OCI-LY1 (cell line): Measurements from ENCODE around the gene B4GALT2.

Experiments
- H2AFZ ChIP-seq: fragments of 200-600 bp; sonication (generic), shearing (Covaris generic); 2 replicates; pipeline ENCODE4 v1.6.0; 2014; ENCODE audit warnings: antibody characterized with exemption, mild to moderate bottlenecking, low read length
- H3F3A ChIP-seq: fragments of 200-600 bp; sonication (generic), shearing (Covaris generic); 2 replicates; pipeline ENCODE4 v1.6.0; 2014; ENCODE audit warnings: mild to moderate bottlenecking, antibody characterized with exemption, low read length, moderate library complexity; ENCODE audit not compliant: insufficient read depth
- H3K27ac ChIP-seq: fragments of 200-600 bp; sonication (generic); 2 replicates; pipeline ENCODE4 v1.5.1; 2014; ENCODE audit warnings: low read length, mixed run types, mild to moderate bottlenecking, low read depth; ENCODE audit not compliant: poor library complexity, severe bottlenecking
- H3K27me3 ChIP-seq: fragments of 200-600 bp; sonication (generic); 2 replicates; pipeline ENCODE4 v1.6.0; 2014; ENCODE audit warnings: antibody characterized with exemption, mild to moderate bottlenecking, low read length, moderate library complexity; ENCODE audit not compliant: insufficient read depth
- H3K36me3 ChIP-seq: fragments of 200-600 bp; sonication (generic); 2 replicates; pipeline ENCODE4 v1.6.1; 2014; ENCODE audit warnings: mild to moderate bottlenecking, antibody characterized with exemption, low read length, moderate library complexity, mixed read lengths; ENCODE audit not compliant: insufficient read depth
- H3K4me1 ChIP-seq: fragments of 200-600 bp; sonication (generic); 2 replicates; pipeline ENCODE4 v1.5.1; 2014; ENCODE audit warnings: mild to moderate bottlenecking, low read length, moderate library complexity; ENCODE audit not compliant: insufficient read depth, severe bottlenecking
- H3K4me2 ChIP-seq: fragments of 200-600 bp; sonication (generic), shearing (Covaris generic); 2 replicates; pipeline ENCODE4 v1.6.1; 2014; ENCODE audit warnings: low read length
- H3K4me3 ChIP-seq: fragments of 200-600 bp; sonication (generic); 2 replicates; pipeline ENCODE4 v1.5.1; 2014; ENCODE audit warnings: low read length, low read depth, mild to moderate bottlenecking, mixed read lengths; ENCODE audit not compliant: poor library complexity, severe bottlenecking
- H3K79me2 ChIP-seq: fragments of 200-600 bp; shearing (Covaris generic); 2 replicates; pipeline ENCODE4 v1.6.1; 2016; ENCODE audit warnings: mixed run types, low read length, mixed read lengths; ENCODE audit not compliant: insufficient read depth
- H3K9ac ChIP-seq: fragments of 200-600 bp; sonication (generic), shearing (Covaris generic); 2 replicates; pipeline ENCODE4 v1.6.1; 2014; ENCODE audit warnings: mild to moderate bottlenecking, low read length, mixed read lengths
- H3K9me2 ChIP-seq: fragments of 200-600 bp; sonication (generic), shearing (Covaris generic); 2 replicates; pipeline ENCODE4 v1.6.1; 2014; ENCODE audit warnings: low read depth, mild to moderate bottlenecking, low read length, mixed read lengths
- H3K9me3 ChIP-seq: fragments of 200-600 bp; shearing (Covaris generic); 2 replicates; pipeline ENCODE4 v1.6.1; 2014; ENCODE audit warnings: low read length, mixed read lengths
- H4K20me1 ChIP-seq: fragments of 200-600 bp; sonication (generic), shearing (Covaris generic); 2 replicates; pipeline ENCODE4 v1.6.0; 2016; ENCODE audit warnings: mild to moderate bottlenecking, low read length; ENCODE audit not compliant: insufficient read depth
- CTCF ChIP-seq: fragments of 200-600 bp; sonication (generic), shearing (Covaris generic); IDR thresholded peaks from 2 replicates; pipeline ENCODE4 v1.5.1; 2017; ENCODE audit warnings: mild to moderate bottlenecking, antibody characterized with exemption, low read length, moderate library complexity, mixed read lengths
- EZH2 ChIP-seq: fragments of 200-600 bp; sonication (generic), shearing (Covaris generic); IDR thresholded peaks from 2 replicates; pipeline ENCODE4 v1.8.0; 2017; ENCODE audit warnings: borderline replicate concordance, mixed run types, mild to moderate bottlenecking, antibody characterized with exemption, low read length, moderate library complexity, mixed read lengths

B4GALT2 gene

DNA sequence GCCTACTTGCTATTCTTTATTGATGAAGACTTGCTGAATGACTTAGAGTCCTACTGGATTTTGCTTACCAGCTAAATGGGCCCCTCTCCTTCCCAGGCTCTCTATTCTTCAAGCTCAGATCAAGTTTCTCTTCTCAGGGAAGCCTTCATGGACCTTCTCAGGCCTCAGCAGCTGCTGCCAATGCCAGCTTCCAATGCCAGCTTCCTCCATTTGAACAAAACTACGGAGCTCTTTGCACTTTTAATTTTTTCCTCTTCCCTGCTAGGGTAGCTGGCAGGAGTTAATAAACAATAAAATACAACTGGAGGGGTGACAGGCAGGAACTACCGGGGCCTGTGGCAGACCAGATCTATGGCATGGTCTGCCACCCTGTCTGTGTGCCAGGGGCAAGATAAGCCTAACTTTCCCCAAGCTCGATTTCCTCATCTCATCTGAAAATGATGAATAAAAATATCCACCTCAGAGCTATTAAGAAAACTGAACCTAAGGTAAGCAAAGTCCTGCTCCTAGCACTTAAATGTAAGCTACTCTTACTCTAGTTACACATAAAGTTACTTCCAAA lies 33.3 kb upstream of the B4GALT2 start:
- H3K9ac ChIP-seq, result peak overlapping the region; percentile 90
- H3F3A ChIP-seq, result no peaks in the 10 kb centered on the region
- H3K36me3 ChIP-seq, result peaks cover 11% of the 10 kb centered on the region; the same call in 1 of the 2 replicates
- peaks cover 31% of the 10 kb centered on the region for H3K4me1 ChIP-seq
- peak overlapping the region; percentile 82 for H3K4me2 ChIP-seq
- H3K9me3 ChIP-seq, result no peaks in the 10 kb centered on the region
- TF ChIP-seq CTCF (no peak), EZH2 (no peak)
- no peak overlapping the region for H3K27ac ChIP-seq
- peak overlapping the region; percentile 61; the same call in 1 of the 2 replicates for H2AFZ ChIP-seq
- H3K79me2 ChIP-seq, result no peaks in the 10 kb centered on the region
- H3K4me3 ChIP-seq, result peak overlapping the region; percentile 85
- H3K27me3 ChIP-seq, result no peaks in the 10 kb centered on the region
- no peaks in the 10 kb centered on the region for H3K9me2 ChIP-seq
- H4K20me1 ChIP-seq, result no peaks in the 10 kb centered on the region

- H3K27me3 ChIP-seq, result no peaks in the 10 kb centered on the region
- H2AFZ ChIP-seq, result peak within 1 kb of the TSS; percentile 61; the same call in 1 of the 2 replicates
- peak within 1 kb of the TSS; percentile 71 for H3K27ac ChIP-seq
- peak within 1 kb of the TSS; percentile 90 for H3K9ac ChIP-seq
- peaks cover 11% of the 10 kb centered on the region; the same call in 1 of the 2 replicates for H3K36me3 ChIP-seq
- H4K20me1 ChIP-seq, result no peaks in the 10 kb centered on the region
- peaks cover 31% of the 10 kb centered on the region for H3K4me1 ChIP-seq
- peak within 1 kb of the TSS; percentile 85 for H3K4me3 ChIP-seq
- no peak for TF ChIP-seq EZH2
- peak; percentile 82 for TF ChIP-seq CTCF
- no peaks in the 10 kb centered on the region for H3K9me3 ChIP-seq
- H3K79me2 ChIP-seq, result no peaks in the 10 kb centered on the region
- H3K4me2 ChIP-seq, result peak within 1 kb of the TSS; percentile 82
- no peaks in the 10 kb centered on the region for H3F3A ChIP-seq
- H3K9me2 ChIP-seq, result no peaks in the 10 kb centered on the region
These were observed 32.6 kb upstream of the B4GALT2 start, which contains the start of gene IPO13 for GRCh38 chr1:43946236-43947060. IPO13 (plus strand) TSS chr1:43946950; CDS start chr1:43947601, 651 bp downstream.

- Histone ChIP-seq H4K20me1 (no peaks in the 10 kb centered on the region), H3K27me3 (no peaks in the 10 kb centered on the region), H3K9ac (peak overlapping the region; percentile 90), H3K79me2 (no peaks in the 10 kb centered on the region), H3K36me3 (peaks cover 11% of the 10 kb centered on the region; the same call in 1 of the 2 replicates), H3K27ac (peak overlapping the region; percentile 71), H3K9me2 (no peaks in the 10 kb centered on the region), H3K9me3 (no peaks in the 10 kb centered on the region), H3K4me2 (peak overlapping the region; percentile 82), H3F3A (no peaks in the 10 kb centered on the region), H3K4me3 (peak overlapping the region; percentile 85), H3K4me1 (peaks cover 31% of the 10 kb centered on the region), H2AFZ (no peak overlapping the region)
- TF ChIP-seq EZH2 (no peak), CTCF (no peak)
These were observed 31.7 kb upstream of the B4GALT2 start for GRCh38 chr1:43947061-43947873.
